Tibial artery (tissue), 4 donors: ENCODE measurements around the gene PDCD1.

ENCODE experiments used
- DNase-seq, 2 donors: peaks; one replicate each; pipeline ENCODE4 v3.0.0-alpha.2; 2019
- H3K27ac ChIP-seq, 2 donors: fragments of 200-600 bp; sonication (generic) in 1 of 2; 1 replicate in 1 of 2; 2 replicates in 1 of 2; pipeline ENCODE4 v1.5.1; 2018 to 2019; ENCODE audit warnings: mild to moderate bottlenecking in 1 of 2
- H3K27me3 ChIP-seq, 2 donors: fragments of 200-600 bp; sonication (generic) in 1 of 2; one replicate each; pipeline versions ENCODE4 v1.5.1 to v1.6.0; 2016 to 2019
- H3K36me3 ChIP-seq, 3 donors: fragments of 200-600 bp; sonication (generic) in 2 of 3; one replicate each; pipeline ENCODE4 v1.5.1; 2016 to 2019; ENCODE audit warnings: mild to moderate bottlenecking in 2 of 3
- H3K4me1 ChIP-seq, 4 donors: fragments of 200-600 bp; sonication (generic) in 2 of 4; 1 replicate in 3 of 4; 2 replicates in 1 of 4; pipeline ENCODE4 v1.5.1; 2016 to 2019
- H3K4me3 ChIP-seq, 2 donors: fragments of 200-600 bp; sonication (generic) in 1 of 2; 1 replicate in 1 of 2; 2 replicates in 1 of 2; pipeline ENCODE4 v1.5.1; 2018 to 2019; ENCODE audit warnings: mild to moderate bottlenecking in 2 of 2
- H3K9me3 ChIP-seq, 3 donors: fragments of 200-600 bp; sonication (generic) in 1 of 3; one replicate each; pipeline ENCODE4 v1.5.1; 2016 to 2019
- intact Hi-C: fragments of 100-400 bp; cut with DNase I; formaldehyde crosslinking; loops from one replicate; pipeline ENCODE4 v1.15.0; 2023; ENCODE audit warnings: low total_unique reads
- TF ChIP-seq, protein P1 (sequence below), 2 experiments: fragments of 200-600 bp in 1 of 2; fragments of 450-650 bp in 1 of 2; IDR thresholded peaks; one replicate each; pipeline ENCODE4 v1.5.1; 2017 to 2019; ENCODE audit warnings: antibody characterized with exemption in 2 of 2, mild to moderate bottlenecking in 1 of 2, moderate library complexity in 1 of 2

PDCD1 gene

DNA sequence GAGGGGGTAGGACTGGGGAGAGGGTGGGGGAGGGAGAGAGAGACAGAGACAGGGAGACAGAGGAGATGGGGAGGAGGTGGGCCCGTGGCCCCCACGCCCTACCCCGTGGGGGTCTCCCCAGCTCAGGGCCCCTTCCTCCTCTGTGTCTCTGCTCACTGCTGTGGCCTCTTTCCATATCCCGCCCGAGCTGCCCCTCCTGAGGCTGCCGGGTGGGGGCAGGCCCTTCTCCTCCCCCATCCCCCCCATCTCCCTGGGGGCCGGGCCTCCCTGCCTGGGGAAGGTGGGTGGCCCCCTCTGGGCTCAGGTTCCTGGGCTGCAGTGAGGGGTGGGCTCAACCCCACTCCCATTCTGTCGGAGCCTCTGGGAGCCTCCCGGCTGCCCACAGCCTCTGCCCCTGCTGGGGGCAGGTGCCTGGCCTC is 332 bp upstream of the PDCD1 start:
- H3K36me3 ChIP-seq: no peaks in the 10 kb centered on the region
- H3K9me3 ChIP-seq: no peaks in the 10 kb centered on the region
- intact Hi-C loops: no loop called here
- H3K27me3 ChIP-seq: peaks cover 0 to 79% of the 10 kb centered on the region in 2 donors
- TF ChIP-seq, protein P1, sequence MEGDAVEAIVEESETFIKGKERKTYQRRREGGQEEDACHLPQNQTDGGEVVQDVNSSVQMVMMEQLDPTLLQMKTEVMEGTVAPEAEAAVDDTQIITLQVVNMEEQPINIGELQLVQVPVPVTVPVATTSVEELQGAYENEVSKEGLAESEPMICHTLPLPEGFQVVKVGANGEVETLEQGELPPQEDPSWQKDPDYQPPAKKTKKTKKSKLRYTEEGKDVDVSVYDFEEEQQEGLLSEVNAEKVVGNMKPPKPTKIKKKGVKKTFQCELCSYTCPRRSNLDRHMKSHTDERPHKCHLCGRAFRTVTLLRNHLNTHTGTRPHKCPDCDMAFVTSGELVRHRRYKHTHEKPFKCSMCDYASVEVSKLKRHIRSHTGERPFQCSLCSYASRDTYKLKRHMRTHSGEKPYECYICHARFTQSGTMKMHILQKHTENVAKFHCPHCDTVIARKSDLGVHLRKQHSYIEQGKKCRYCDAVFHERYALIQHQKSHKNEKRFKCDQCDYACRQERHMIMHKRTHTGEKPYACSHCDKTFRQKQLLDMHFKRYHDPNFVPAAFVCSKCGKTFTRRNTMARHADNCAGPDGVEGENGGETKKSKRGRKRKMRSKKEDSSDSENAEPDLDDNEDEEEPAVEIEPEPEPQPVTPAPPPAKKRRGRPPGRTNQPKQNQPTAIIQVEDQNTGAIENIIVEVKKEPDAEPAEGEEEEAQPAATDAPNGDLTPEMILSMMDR (IDR thresholded peaks at IDR 0.05): no peak
- peak overlapping the region; percentile 56 to 63 for H3K27ac ChIP-seq
- peaks cover 0 to 22% (median 10%) of the 10 kb centered on the region in 4 donors for H3K4me1 ChIP-seq
- DNase-seq: no peak
- H3K4me3 ChIP-seq: no peak overlapping the region

DNA sequence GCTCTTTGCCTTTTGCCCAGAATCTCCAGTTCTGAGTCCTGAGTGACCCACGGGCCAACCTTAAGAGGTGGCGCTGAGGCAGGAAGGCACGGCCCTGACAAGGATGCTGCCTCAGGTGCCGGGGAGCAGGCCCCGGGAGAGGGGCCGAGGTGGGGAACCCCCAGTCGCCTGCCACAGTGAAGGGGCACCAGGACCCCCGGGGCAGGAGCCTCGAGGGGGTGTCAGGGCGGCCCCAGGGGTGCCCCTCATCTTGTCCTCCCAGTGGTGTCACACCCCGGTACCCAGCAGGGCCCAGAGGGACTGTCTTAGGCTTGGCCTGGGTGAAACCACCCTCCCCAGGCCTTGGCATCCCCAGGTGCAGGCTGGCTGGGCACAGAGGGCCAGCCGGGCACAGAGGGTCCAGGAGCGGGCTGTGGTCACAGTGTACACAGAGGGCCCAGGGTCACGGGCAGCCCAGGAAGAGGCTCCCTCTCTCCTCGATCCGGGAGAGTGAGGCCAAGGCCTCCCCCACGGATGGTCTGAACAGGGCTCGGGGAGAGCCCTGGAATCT is 1.0 kb downstream of the PDCD1 start:
- DNase-seq: peak in 1 of 2 donors; percentile 62
- intact Hi-C loops: no loop called here
- no peak overlapping the region for H3K4me3 ChIP-seq
- no peak overlapping the region for H3K27ac ChIP-seq
- H3K4me1 ChIP-seq: peaks cover 0 to 17% (median 9%) of the 10 kb centered on the region in 4 donors
- peaks cover 0 to 73% of the 10 kb centered on the region in 2 donors for H3K27me3 ChIP-seq
- no peaks in the 10 kb centered on the region for H3K36me3 ChIP-seq
- TF ChIP-seq, protein P1 (IDR thresholded peaks at IDR 0.05): no peak
- no peaks in the 10 kb centered on the region for H3K9me3 ChIP-seq

DNA sequence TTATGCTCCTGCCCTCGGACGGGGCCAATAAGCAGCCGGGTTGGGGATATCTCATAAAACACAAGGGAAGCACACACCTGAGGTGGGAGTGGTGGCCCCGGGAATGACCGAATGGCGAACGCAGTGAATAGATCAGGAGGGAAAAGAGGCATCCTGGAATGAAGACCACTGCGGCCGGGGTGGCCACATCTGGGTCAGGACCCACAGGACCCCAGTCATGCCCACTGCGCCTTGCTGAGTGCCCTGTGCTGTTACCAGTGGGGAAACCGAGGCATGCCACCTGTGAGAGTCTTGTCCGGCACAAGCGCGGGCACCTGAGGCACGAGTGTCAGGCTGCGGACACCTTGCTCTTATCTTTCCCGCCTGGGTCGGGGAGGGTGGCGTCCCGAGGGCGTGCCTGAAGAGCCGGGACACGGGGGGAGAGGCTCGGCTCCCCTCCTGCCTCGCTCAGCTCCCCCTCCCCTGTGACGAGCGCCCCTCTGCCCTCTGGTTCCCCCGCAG is 1.6 kb downstream of the PDCD1 start:
- peak; percentile 19 to 61 for DNase-seq
- Histone ChIP-seq H3K4me1 (peaks cover 0 to 17% (median 9%) of the 10 kb centered on the region in 4 donors), H3K9me3 (no peaks in the 10 kb centered on the region), H3K27me3 (peaks cover 0 to 73% of the 10 kb centered on the region in 2 donors), H3K27ac (no peak overlapping the region), H3K4me3 (no peak overlapping the region), H3K36me3 (no peaks in the 10 kb centered on the region)
- intact Hi-C loops: no loop called here
- TF ChIP-seq, protein P1 (IDR thresholded peaks at IDR 0.05): no peak

DNA sequence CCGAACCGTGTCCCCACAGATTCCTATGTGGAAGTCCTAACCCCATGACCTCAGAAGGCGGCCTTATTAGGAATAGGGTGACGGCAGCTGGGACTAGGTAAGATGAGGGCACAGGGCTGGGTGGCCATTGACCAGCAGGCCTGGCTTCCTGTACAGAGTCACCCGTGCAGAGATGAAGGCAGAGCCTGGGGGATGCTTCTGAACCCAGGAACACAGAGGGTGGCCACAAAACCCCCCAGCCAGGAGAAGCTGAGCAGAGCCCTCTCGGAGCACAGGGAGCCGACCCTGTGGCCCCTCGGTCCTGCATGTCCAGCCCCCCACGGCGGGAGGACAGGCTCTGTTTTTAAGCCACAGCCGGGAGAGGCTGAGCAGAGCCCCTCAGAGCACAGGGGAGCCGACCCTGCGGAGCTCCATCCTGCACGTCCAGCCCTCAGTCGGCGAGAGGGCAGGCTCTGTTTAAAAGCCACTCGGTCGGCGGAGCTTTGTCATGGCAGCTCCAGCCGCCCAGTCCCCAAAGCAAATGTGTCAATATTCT is 2.7 kb downstream of the PDCD1 start:
- H3K27ac ChIP-seq: no peak overlapping the region
- peaks cover 0 to 17% (median 9%) of the 10 kb centered on the region in 4 donors for H3K4me1 ChIP-seq
- H3K36me3 ChIP-seq: no peaks in the 10 kb centered on the region
- TF ChIP-seq, protein P1 (IDR thresholded peaks at IDR 0.05): no peak
- H3K27me3 ChIP-seq: peaks cover 0 to 76% of the 10 kb centered on the region in 2 donors
- H3K4me3 ChIP-seq: no peak overlapping the region
- peak in 1 of 2 donors; percentile 16 for DNase-seq
- intact Hi-C loops: no loop called here
- no peaks in the 10 kb centered on the region for H3K9me3 ChIP-seq

DNA sequence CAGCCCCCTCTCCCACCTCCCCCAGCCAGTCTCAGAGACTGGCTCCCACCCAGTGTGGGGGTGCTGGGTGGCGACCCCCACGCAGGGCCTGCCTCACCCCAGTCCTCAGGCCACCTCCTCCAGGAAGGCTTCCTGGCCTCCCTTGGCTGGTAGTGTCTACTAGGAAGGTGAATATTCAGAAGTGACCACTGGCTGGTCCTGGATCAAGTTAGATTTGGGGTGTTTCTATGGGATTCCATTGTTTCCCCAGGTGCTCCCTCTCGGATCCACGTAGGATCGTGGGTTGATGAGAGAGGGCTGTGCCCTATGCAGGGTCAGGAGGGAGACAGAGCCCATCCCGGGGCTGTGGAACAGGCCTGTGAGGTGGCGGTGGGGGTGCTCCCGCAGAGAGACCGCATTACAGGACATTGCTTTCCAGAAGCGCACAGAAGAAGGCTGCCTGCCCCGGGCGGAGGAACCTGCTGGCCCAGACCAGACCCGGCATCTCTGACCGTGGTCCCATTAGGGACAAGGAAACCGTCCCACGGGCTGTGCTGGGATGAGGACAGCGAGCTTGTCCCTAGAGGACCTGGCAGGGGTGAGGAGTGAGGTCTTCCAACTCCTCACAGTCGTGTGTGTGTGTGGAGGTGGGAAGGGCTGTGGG is 3.3 kb downstream of the PDCD1 start:
- Histone ChIP-seq H3K27ac (no peak overlapping the region), H3K36me3 (no peaks in the 10 kb centered on the region), H3K27me3 (peaks cover 0 to 76% of the 10 kb centered on the region in 2 donors), H3K4me1 (peaks cover 0 to 16% (median 9%) of the 10 kb centered on the region in 4 donors), H3K9me3 (no peaks in the 10 kb centered on the region), H3K4me3 (no peak overlapping the region)
- intact Hi-C loops: no loop called here
- TF ChIP-seq, protein P1 (IDR thresholded peaks at IDR 0.05): no peak
- DNase-seq: peak; percentile 4 to 51
